C4-2B (cell line): ENCODE data around the gene HEATR5A.

Experiments
- ZFX ChIP-seq: fragments of 450-650 bp; IDR thresholded peaks from 2 replicates; pipeline ENCODE4 v1.6.1; 2017
- TF ChIP-seq, protein P1 (sequence below): fragments of 450-650 bp; conservative IDR thresholded peaks from 2 replicates; pipeline ENCODE4 v1.5.1; 2017; ENCODE audit warnings: mild to moderate bottlenecking

DNA sequence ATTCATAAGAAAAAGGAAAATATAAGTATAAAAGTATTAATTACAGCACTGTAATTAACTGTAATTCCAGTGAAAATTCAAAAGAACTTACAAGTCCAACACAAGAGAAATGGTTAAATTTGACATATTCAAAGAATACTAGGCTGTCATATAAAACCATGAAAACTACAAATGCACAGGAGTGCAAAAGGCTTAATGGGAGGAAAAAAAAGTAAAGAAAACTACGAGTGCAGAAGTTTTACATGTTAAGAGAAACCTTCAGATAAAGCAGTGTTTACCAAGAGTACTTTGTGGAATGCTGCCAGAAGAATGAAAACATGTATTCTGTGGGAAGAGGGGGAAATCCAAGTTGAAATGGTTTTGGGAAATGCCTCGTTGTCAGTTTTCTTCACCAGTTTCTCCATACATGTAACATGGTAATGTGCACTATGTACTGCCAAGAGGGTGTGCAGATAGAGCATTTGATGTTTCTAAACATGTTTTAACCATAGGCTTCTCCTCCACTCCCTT, 9.1 kb downstream of the HEATR5A start:
- TF ChIP-seq, protein P1, sequence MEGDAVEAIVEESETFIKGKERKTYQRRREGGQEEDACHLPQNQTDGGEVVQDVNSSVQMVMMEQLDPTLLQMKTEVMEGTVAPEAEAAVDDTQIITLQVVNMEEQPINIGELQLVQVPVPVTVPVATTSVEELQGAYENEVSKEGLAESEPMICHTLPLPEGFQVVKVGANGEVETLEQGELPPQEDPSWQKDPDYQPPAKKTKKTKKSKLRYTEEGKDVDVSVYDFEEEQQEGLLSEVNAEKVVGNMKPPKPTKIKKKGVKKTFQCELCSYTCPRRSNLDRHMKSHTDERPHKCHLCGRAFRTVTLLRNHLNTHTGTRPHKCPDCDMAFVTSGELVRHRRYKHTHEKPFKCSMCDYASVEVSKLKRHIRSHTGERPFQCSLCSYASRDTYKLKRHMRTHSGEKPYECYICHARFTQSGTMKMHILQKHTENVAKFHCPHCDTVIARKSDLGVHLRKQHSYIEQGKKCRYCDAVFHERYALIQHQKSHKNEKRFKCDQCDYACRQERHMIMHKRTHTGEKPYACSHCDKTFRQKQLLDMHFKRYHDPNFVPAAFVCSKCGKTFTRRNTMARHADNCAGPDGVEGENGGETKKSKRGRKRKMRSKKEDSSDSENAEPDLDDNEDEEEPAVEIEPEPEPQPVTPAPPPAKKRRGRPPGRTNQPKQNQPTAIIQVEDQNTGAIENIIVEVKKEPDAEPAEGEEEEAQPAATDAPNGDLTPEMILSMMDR = no peak
- no peak for TF ChIP-seq ZFX
